Neuronal stem cell (in vitro differentiated cells): Measurements from ENCODE around the gene NBR1.
A peak's percentile ranks its signal among the peaks of the same experiment; 100 is the strongest.
"Not testable (repeated sequence)": the region's sequence is repeated elsewhere in the genome, so short reads cannot be mapped to it uniquely, and the experiment has no call there.

ENCODE experiments used
- DNase-seq: peaks from one replicate; pipeline ENCODE4 v3.0.0-alpha.2; 2013; ENCODE audit warnings: low spot score
- H2AFZ ChIP-seq: one replicate; pipeline ENCODE4 v1.6.1; 2013; ENCODE audit warnings: mild to moderate bottlenecking, low read length, inconsistent platforms
- H2AK5ac ChIP-seq: 2 replicates; pipeline ENCODE4 v1.6.1; 2013; ENCODE audit warnings: low read depth, mild to moderate bottlenecking, inconsistent platforms, low read length, moderate library complexity, mixed read lengths
- H2BK120ac ChIP-seq: 2 replicates; pipeline ENCODE4 v1.6.1; 2013; ENCODE audit warnings: low read depth, mild to moderate bottlenecking, inconsistent platforms, low read length, moderate library complexity, mixed read lengths
- H2BK12ac ChIP-seq: one replicate; pipeline ENCODE4 v1.6.1; 2013; ENCODE audit warnings: low read length, inconsistent platforms
- H2BK15ac ChIP-seq: 2 replicates; pipeline ENCODE4 v1.6.1; 2013; ENCODE audit warnings: mild to moderate bottlenecking, low read length, inconsistent platforms, mixed read lengths
- H2BK5ac ChIP-seq: one replicate; pipeline ENCODE4 v1.6.1; 2013; ENCODE audit warnings: inconsistent platforms, mild to moderate bottlenecking, low read length, moderate library complexity
- H3K14ac ChIP-seq: one replicate; pipeline ENCODE4 v1.6.1; 2013; ENCODE audit warnings: low read length, inconsistent platforms
- H3K18ac ChIP-seq: 2 replicates; pipeline ENCODE4 v1.6.1; 2013; ENCODE audit warnings: low read length, inconsistent platforms
- H3K23ac ChIP-seq: 2 replicates; pipeline ENCODE4 v1.6.1; 2013; ENCODE audit warnings: low read depth, mild to moderate bottlenecking, mixed read lengths, low read length, inconsistent platforms; ENCODE audit not compliant: poor library complexity
- H3K27ac ChIP-seq: replicated peaks from 3 replicates; pipeline ENCODE4 v1.5.1; 2013; ENCODE audit warnings: low read length, inconsistent platforms
- H3K27me3 ChIP-seq, 3 experiments: 2 replicates each; pipeline ENCODE4 v1.6.1; 2013; ENCODE audit warnings: low read length in 3 of 3, mild to moderate bottlenecking in 2 of 3, inconsistent platforms in 1 of 3, low read depth in 1 of 3, mixed read lengths in 1 of 3, moderate library complexity in 1 of 3; ENCODE audit not compliant: control insufficient read depth in 3 of 3, insufficient read depth in 3 of 3
- H3K36me3 ChIP-seq, 2 donors: replicated peaks in 1 of 2; 2 replicates each; pipeline ENCODE4 v1.6.1; 2013; ENCODE audit warnings: low read length in 2 of 2; ENCODE audit not compliant: control insufficient read depth in 2 of 2, insufficient read depth in 2 of 2
- H3K4ac ChIP-seq: 2 replicates; pipeline ENCODE4 v1.6.1; 2013; ENCODE audit warnings: inconsistent platforms, mild to moderate bottlenecking, low read length, moderate library complexity
- H3K4me1 ChIP-seq, 2 donors: 1 replicate in 1 of 2; 2 replicates in 1 of 2; pipeline ENCODE4 v1.6.1; 2013; ENCODE audit warnings: low read length in 2 of 2, low read depth in 1 of 2; ENCODE audit not compliant: control insufficient read depth in 2 of 2, insufficient read depth in 1 of 2
- H3K4me2 ChIP-seq: one replicate; pipeline ENCODE4 v1.6.1; 2013; ENCODE audit warnings: mild to moderate bottlenecking, low read length, inconsistent platforms; ENCODE audit not compliant: insufficient read depth, poor library complexity, severe bottlenecking
- H3K4me3 ChIP-seq, 2 donors: 2 replicates each; pipeline ENCODE4 v1.5.1; 2013; ENCODE audit warnings: low read length in 2 of 2, mild to moderate bottlenecking in 2 of 2, inconsistent platforms in 1 of 2, moderate library complexity in 1 of 2
- H3K79me1 ChIP-seq: one replicate; pipeline ENCODE4 v1.6.1; 2013; ENCODE audit warnings: low read depth, mild to moderate bottlenecking, inconsistent platforms, low read length, moderate library complexity
- H3K9ac ChIP-seq: one replicate; pipeline ENCODE4 v1.6.1; 2013; ENCODE audit warnings: mild to moderate bottlenecking, low read depth, low read length, inconsistent platforms; ENCODE audit not compliant: poor library complexity
- H3K9me3 ChIP-seq, 2 donors: replicated peaks in 1 of 2; 2 replicates each; pipeline versions ENCODE3 to v1.6.1; 2013; ENCODE audit warnings: low read length in 2 of 2, mild to moderate bottlenecking in 2 of 2, inconsistent platforms in 1 of 2, low read depth in 1 of 2, mixed read lengths in 1 of 2, moderate library complexity in 1 of 2; ENCODE audit not compliant: control insufficient read depth in 2 of 2, insufficient read depth in 1 of 2
- H4K8ac ChIP-seq: one replicate; pipeline ENCODE4 v1.6.1; 2013; ENCODE audit warnings: low read depth, mild to moderate bottlenecking, inconsistent platforms, low read length, moderate library complexity
- H4K91ac ChIP-seq: one replicate; pipeline ENCODE4 v1.6.1; 2013; ENCODE audit warnings: low read length, low read depth, mild to moderate bottlenecking, inconsistent platforms; ENCODE audit not compliant: poor library complexity
- WGBS, 2 donors: extraction: QIAGEN DNeasy Blood & Tissue Kit; methylation state at CpG; one replicate each; pipeline ENCODE4 v1.1.7; 2013; ENCODE audit warnings: missing lambda C conversion rate in 2 of 2, mixed read lengths in 1 of 2; ENCODE audit not compliant: insufficient read length in 2 of 2, insufficient replicate concordance in 1 of 2; ENCODE audit errors: extremely low coverage in 2 of 2; 5-methylcytosine and 5-hydroxymethylcytosine counted together

Gene NBR1

DNA sequence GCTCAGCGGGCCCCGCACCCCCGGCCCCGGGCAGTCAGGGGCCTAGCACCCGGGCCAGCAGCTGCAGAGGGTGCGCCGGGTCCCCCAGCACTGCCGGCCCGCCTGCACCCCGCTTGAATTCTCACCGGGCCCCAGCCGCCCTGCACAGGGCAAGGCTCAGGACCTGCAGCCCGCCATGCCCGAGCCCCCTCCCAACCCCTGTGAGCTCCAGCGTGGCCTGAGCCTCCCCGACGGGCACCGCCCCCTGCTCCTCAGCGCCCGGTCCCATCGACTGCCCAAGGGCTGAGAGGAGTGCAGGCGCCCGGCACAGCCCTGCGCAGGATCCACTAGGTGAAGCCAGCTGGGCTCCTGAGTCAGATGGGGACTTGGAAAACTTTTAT, 44.1 kb upstream of the NBR1 start:
- no peak overlapping the region for H2BK5ac ChIP-seq
- H2BK15ac ChIP-seq = no peak overlapping the region
- H4K91ac ChIP-seq = no peak overlapping the region
- no peak overlapping the region for H3K4me2 ChIP-seq
- DNase-seq = no peak
- no peak overlapping the region for H2BK120ac ChIP-seq
- H3K36me3 ChIP-seq = peaks cover 4 to 43% of the 10 kb centered on the region in 2 donors
- no peak overlapping the region for H2BK12ac ChIP-seq
- H2AFZ ChIP-seq = no peak overlapping the region
- no peak overlapping the region for H3K4ac ChIP-seq
- H3K4me1 ChIP-seq = peaks cover 2 to 4% of the 10 kb centered on the region in 2 donors
- H2AK5ac ChIP-seq = no peak overlapping the region
- no peaks in the 10 kb centered on the region for H3K27me3 ChIP-seq
- H3K79me1 ChIP-seq = peaks cover 16% of the 10 kb centered on the region
- H3K4me3 ChIP-seq = peak overlapping the region in 1 of 2 donors; percentile 68
- no peak overlapping the region for H3K23ac ChIP-seq
- H3K9me3 ChIP-seq = no peaks in the 10 kb centered on the region
- H3K14ac ChIP-seq = no peak overlapping the region
- H4K8ac ChIP-seq = no peak overlapping the region
- no peak overlapping the region for H3K18ac ChIP-seq
- no peak overlapping the region for H3K9ac ChIP-seq
- H3K27ac ChIP-seq = no peak overlapping the region
- WGBS, 2 donors = no CpG with 5 or more reads among the region's 24 CpGs

DNA sequence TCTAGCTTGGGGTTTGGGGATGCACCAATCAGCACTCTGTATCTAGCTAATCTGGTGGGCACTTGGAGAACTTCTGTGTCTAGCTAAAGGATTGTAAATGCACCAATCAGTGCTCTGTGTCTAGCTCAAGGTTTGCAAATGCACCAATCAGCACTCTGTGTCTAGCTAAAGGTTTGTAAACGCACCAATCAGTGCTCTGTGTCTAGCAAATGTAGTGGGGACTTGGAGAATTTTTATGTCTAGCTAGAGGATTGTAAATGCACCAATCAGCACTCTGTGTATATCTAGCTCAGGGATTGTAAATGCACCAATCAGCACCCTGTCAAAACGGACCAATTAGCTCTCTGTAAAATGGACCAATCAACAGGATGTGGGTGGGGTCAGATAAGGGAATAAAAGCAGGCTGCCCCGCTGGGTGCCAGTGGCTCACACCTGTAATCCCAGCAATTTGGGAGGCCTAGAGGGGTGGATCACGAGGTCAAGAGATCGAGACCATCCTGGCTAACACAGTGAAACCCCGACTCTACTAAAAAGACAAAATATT, 43.6 kb upstream of the NBR1 start:
- Histone ChIP-seq H3K36me3 (peaks cover 4 to 43% of the 10 kb centered on the region in 2 donors), H3K79me1 (peaks cover 16% of the 10 kb centered on the region)
- not testable (repeated sequence) for H2AFZ ChIP-seq, H3K4ac ChIP-seq, H3K4me1 ChIP-seq, H4K91ac ChIP-seq, H4K8ac ChIP-seq, H3K23ac ChIP-seq, H3K27ac ChIP-seq, H2BK5ac ChIP-seq, H3K4me2 ChIP-seq, H2BK12ac ChIP-seq, H3K18ac ChIP-seq, H2BK120ac ChIP-seq, H3K9me3 ChIP-seq, H3K14ac ChIP-seq, H2BK15ac ChIP-seq, H2AK5ac ChIP-seq, H3K9ac ChIP-seq, H3K4me3 ChIP-seq, H3K27me3 ChIP-seq, DNase-seq
- WGBS, 2 donors = no CpG with 5 or more reads among the region's 6 CpGs

DNA sequence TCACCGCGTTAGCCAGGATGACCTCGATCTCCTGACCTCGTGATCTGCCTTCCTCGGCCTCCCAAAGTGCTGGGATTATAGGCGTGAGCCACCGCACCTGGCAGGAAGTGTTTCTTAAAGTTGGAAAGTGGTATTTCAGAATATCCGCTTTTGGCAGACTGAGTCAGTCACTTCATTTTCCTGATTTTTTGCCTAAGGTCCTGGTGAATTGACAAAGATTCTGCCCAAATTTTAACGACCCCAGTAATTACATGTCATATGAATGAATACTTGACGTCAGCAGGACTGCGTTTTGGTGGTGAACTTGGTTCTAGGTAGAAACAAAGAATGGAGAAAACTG, 41.4 kb upstream of the NBR1 start:
- Histone ChIP-seq H2BK12ac (no peak overlapping the region), H3K4me1 (peaks cover 0 to 4% of the 10 kb centered on the region in 2 donors), H3K27ac (no peak overlapping the region), H3K4me3 (no peak overlapping the region), H3K36me3 (peaks cover 4 to 47% of the 10 kb centered on the region in 2 donors), H2BK15ac (no peak overlapping the region), H3K9me3 (no peaks in the 10 kb centered on the region), H3K4me2 (no peak overlapping the region), H3K79me1 (peaks cover 16% of the 10 kb centered on the region), H2AK5ac (no peak overlapping the region), H4K8ac (no peak overlapping the region), H2BK120ac (no peak overlapping the region), H3K14ac (no peak overlapping the region), H3K18ac (no peak overlapping the region), H2AFZ (no peak overlapping the region), H2BK5ac (no peak overlapping the region), H4K91ac (no peak overlapping the region), H3K4ac (no peak overlapping the region), H3K27me3 (no peaks in the 10 kb centered on the region), H3K9ac (no peak overlapping the region), H3K23ac (no peak overlapping the region)
- no CpG with 5 or more reads among the region's 11 CpGs for WGBS, 2 donors
- no peak for DNase-seq

GRCh38 chr17:43132117-43132516, 38.9 kb upstream of the NBR1 start:
- H3K4me1 ChIP-seq = no peaks in the 10 kb centered on the region
- no peaks in the 10 kb centered on the region for H3K27me3 ChIP-seq
- no peak overlapping the region for H2BK12ac ChIP-seq
- H3K4me2 ChIP-seq = no peak overlapping the region
- H3K9me3 ChIP-seq = peaks cover 0 to 1% of the 10 kb centered on the region in 2 donors
- H3K36me3 ChIP-seq = peaks cover 6 to 58% of the 10 kb centered on the region in 2 donors
- no peak overlapping the region for H3K27ac ChIP-seq
- no peak overlapping the region for H3K14ac ChIP-seq
- no peak overlapping the region for H3K4me3 ChIP-seq
- no peak overlapping the region for H3K23ac ChIP-seq
- no peak overlapping the region for H2BK15ac ChIP-seq
- H2AFZ ChIP-seq = no peak overlapping the region
- DNase-seq = no peak
- H3K9ac ChIP-seq = no peak overlapping the region
- no CpG with 5 or more reads among the region's 2 CpGs for WGBS, 2 donors
- no peak overlapping the region for H2BK120ac ChIP-seq
- no peak overlapping the region for H2AK5ac ChIP-seq
- H4K91ac ChIP-seq = no peak overlapping the region
- H4K8ac ChIP-seq = no peak overlapping the region
- H3K18ac ChIP-seq = no peak overlapping the region
- no peak overlapping the region for H3K4ac ChIP-seq
- H2BK5ac ChIP-seq = no peak overlapping the region
- H3K79me1 ChIP-seq = peaks cover 2% of the 10 kb centered on the region
